ENCODE results near the gene HDGF.

DNA sequence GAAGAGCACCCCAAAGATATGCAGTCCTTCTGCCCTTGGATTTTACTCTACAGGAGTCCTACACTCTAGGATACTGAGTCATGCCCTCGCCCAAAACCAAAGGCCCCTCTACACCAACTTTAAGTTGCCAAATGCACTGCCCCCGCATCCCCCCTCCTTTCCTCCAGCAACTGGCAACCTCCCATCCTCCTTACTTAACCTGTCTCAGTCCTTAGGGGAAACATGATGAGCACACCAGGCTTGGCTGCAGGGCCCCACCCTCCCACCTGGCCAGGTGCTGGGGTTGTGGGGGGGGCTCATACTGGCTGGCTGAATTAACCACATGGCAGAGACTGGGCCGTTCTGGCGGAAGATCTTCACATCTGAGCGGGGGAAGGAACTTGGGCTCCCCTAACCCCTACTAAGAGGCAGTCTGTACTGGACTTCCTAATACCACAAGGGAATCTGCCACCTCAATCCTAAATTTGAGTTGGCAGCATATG, 1.2 kb downstream of the HDGF start:
- TF ChIP-seq, protein P1, sequence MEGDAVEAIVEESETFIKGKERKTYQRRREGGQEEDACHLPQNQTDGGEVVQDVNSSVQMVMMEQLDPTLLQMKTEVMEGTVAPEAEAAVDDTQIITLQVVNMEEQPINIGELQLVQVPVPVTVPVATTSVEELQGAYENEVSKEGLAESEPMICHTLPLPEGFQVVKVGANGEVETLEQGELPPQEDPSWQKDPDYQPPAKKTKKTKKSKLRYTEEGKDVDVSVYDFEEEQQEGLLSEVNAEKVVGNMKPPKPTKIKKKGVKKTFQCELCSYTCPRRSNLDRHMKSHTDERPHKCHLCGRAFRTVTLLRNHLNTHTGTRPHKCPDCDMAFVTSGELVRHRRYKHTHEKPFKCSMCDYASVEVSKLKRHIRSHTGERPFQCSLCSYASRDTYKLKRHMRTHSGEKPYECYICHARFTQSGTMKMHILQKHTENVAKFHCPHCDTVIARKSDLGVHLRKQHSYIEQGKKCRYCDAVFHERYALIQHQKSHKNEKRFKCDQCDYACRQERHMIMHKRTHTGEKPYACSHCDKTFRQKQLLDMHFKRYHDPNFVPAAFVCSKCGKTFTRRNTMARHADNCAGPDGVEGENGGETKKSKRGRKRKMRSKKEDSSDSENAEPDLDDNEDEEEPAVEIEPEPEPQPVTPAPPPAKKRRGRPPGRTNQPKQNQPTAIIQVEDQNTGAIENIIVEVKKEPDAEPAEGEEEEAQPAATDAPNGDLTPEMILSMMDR (IDR thresholded peaks at IDR 0.05; ENCODE audit: poor library complexity): no peak
- no peak for TF ChIP-seq EZH2 (IDR thresholded peaks at IDR 0.05; ENCODE audit: borderline replicate concordance)

Measured in hepatocyte (in vitro differentiated cells).